ENCODE measurements around the gene KIF21A.

DNA sequence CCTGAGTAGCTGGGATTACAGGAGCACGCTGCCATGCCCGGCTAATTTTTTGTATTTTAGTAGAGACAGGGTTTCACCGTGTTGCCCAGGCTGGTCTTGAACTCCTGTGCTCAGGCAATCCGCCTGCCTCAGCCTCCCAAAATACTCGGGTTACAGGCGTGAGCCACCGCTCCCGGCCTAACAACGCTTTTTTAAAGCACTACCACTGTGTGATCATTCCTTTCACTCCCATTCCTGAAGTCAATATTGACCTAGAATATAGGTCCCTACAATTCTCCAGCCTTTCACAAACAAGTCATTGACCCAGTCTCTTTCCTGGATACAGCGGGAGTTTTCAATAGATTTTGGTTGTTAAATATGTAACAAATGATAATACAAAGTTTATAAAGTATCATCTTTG, 62.8 kb downstream of the KIF21A start:
- TF ChIP-seq, protein P1, sequence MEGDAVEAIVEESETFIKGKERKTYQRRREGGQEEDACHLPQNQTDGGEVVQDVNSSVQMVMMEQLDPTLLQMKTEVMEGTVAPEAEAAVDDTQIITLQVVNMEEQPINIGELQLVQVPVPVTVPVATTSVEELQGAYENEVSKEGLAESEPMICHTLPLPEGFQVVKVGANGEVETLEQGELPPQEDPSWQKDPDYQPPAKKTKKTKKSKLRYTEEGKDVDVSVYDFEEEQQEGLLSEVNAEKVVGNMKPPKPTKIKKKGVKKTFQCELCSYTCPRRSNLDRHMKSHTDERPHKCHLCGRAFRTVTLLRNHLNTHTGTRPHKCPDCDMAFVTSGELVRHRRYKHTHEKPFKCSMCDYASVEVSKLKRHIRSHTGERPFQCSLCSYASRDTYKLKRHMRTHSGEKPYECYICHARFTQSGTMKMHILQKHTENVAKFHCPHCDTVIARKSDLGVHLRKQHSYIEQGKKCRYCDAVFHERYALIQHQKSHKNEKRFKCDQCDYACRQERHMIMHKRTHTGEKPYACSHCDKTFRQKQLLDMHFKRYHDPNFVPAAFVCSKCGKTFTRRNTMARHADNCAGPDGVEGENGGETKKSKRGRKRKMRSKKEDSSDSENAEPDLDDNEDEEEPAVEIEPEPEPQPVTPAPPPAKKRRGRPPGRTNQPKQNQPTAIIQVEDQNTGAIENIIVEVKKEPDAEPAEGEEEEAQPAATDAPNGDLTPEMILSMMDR (IDR thresholded peaks at IDR 0.05), result no peak
- TF ChIP-seq GABPA (IDR thresholded peaks at IDR 0.05; ENCODE audit: low read depth) (no peak), EZH2phosphoT487 (IDR thresholded peaks at IDR 0.05; ENCODE audit: borderline replicate concordance, low read depth) (no peak), FOSL2 (IDR thresholded peaks at IDR 0.05; ENCODE audit: borderline replicate concordance, low read depth) (no peak), YY1 (IDR thresholded peaks at IDR 0.05; ENCODE audit: low read depth) (no peak), TAF1 (IDR thresholded peaks at IDR 0.05; ENCODE audit: borderline replicate concordance, low read depth, low read length) (no peak), NFIC (IDR thresholded peaks at IDR 0.05; ENCODE audit: borderline replicate concordance) (no peak), RAD21 (IDR thresholded peaks at IDR 0.05; ENCODE audit: low read length) (no peak), SMC3 (IDR thresholded peaks at IDR 0.05; ENCODE audit: low read depth, low read length) (no peak), EP300 (IDR thresholded peaks at IDR 0.05; ENCODE audit: borderline replicate concordance in 1 of 2, low read depth in 1 of 2, low read length in 1 of 2) (no peak), POLR2AphosphoS5 (IDR thresholded peaks at IDR 0.05; ENCODE audit: low read depth, low read length) (no peak)
- TF ChIP-seq, protein P2, sequence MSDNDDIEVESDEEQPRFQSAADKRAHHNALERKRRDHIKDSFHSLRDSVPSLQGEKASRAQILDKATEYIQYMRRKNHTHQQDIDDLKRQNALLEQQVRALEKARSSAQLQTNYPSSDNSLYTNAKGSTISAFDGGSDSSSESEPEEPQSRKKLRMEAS (IDR thresholded peaks at IDR 0.05; ENCODE audit: low read depth), result no peak
- TF ChIP-seq, protein P3, sequence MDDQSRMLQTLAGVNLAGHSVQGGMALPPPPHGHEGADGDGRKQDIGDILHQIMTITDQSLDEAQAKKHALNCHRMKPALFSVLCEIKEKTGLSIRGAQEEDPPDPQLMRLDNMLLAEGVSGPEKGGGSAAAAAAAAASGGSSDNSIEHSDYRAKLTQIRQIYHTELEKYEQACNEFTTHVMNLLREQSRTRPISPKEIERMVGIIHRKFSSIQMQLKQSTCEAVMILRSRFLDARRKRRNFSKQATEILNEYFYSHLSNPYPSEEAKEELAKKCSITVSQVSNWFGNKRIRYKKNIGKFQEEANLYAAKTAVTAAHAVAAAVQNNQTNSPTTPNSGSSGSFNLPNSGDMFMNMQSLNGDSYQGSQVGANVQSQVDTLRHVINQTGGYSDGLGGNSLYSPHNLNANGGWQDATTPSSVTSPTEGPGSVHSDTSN (IDR thresholded peaks at IDR 0.05), result no peak
- TF ChIP-seq, protein P4, sequence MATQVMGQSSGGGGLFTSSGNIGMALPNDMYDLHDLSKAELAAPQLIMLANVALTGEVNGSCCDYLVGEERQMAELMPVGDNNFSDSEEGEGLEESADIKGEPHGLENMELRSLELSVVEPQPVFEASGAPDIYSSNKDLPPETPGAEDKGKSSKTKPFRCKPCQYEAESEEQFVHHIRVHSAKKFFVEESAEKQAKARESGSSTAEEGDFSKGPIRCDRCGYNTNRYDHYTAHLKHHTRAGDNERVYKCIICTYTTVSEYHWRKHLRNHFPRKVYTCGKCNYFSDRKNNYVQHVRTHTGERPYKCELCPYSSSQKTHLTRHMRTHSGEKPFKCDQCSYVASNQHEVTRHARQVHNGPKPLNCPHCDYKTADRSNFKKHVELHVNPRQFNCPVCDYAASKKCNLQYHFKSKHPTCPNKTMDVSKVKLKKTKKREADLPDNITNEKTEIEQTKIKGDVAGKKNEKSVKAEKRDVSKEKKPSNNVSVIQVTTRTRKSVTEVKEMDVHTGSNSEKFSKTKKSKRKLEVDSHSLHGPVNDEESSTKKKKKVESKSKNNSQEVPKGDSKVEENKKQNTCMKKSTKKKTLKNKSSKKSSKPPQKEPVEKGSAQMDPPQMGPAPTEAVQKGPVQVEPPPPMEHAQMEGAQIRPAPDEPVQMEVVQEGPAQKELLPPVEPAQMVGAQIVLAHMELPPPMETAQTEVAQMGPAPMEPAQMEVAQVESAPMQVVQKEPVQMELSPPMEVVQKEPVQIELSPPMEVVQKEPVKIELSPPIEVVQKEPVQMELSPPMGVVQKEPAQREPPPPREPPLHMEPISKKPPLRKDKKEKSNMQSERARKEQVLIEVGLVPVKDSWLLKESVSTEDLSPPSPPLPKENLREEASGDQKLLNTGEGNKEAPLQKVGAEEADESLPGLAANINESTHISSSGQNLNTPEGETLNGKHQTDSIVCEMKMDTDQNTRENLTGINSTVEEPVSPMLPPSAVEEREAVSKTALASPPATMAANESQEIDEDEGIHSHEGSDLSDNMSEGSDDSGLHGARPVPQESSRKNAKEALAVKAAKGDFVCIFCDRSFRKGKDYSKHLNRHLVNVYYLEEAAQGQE (IDR thresholded peaks at IDR 0.05; ENCODE audit: low read depth, low read length), result no peak

Data from SK-N-SH (cell line).